ENCODE data around the gene DCAF11. TPM values are rescaled to one million over a fixed set of nuclear protein-coding genes. Genes with fewer than 3 reads are reported as not detected.

Gene DCAF11
- total RNA-seq, 1 experiment from 2014 or later: 93.5 TPM

GRCh38 chr14:24116128-24116814, 1.7 kb downstream of the DCAF11 start:
- DNase-seq: no peak
- Histone ChIP-seq H3K9me2 (replicated peaks; ENCODE audit: insufficient read depth, low read length) (no peaks in the 10 kb centered on the region), H3K79me2 (ENCODE audit: low read length) (peaks cover 22% of the 10 kb centered on the region), H3K27me3 (ENCODE audit: low read length) (no peaks in the 10 kb centered on the region), H3K4me2 (ENCODE audit: low read depth, low read length, poor library complexity, severe bottlenecking) (peak overlapping the region; percentile 91), H3K9me3 (ENCODE audit: low read length) (no peaks in the 10 kb centered on the region), H3K36me3 (ENCODE audit: insufficient read depth, low read length) (peaks cover 16% of the 10 kb centered on the region), H2AFZ (ENCODE audit: low read length) (no peak overlapping the region), H3K27ac (ENCODE audit: low read length) (no peak overlapping the region), H3K9ac (ENCODE audit: low read length) (peak overlapping the region; percentile 77), H3K4me3 (ENCODE audit: low read length) (peak overlapping the region; percentile 89), H3K4me1 (ENCODE audit: low read length) (peaks cover 19% of the 10 kb centered on the region), H4K20me1 (ENCODE audit: insufficient read depth, low read depth, low read length) (no peaks in the 10 kb centered on the region)

GRCh38 chr14:24117179-24117578, 2.6 kb downstream of the DCAF11 start:
- Histone ChIP-seq H3K36me3 (ENCODE audit: insufficient read depth, low read length) (peaks cover 21% of the 10 kb centered on the region), H4K20me1 (ENCODE audit: insufficient read depth, low read depth, low read length) (no peaks in the 10 kb centered on the region), H3K27ac (ENCODE audit: low read length) (no peak overlapping the region), H3K79me2 (ENCODE audit: low read length) (peaks cover 22% of the 10 kb centered on the region), H3K9me2 (replicated peaks; ENCODE audit: insufficient read depth, low read length) (no peaks in the 10 kb centered on the region), H3K9me3 (ENCODE audit: low read length) (no peaks in the 10 kb centered on the region), H3K4me1 (ENCODE audit: low read length) (peaks cover 19% of the 10 kb centered on the region), H2AFZ (ENCODE audit: low read length) (no peak overlapping the region), H3K27me3 (ENCODE audit: low read length) (no peaks in the 10 kb centered on the region), H3K9ac (ENCODE audit: low read length) (no peak overlapping the region), H3K4me3 (ENCODE audit: low read length) (no peak overlapping the region), H3K4me2 (ENCODE audit: low read depth, low read length, poor library complexity, severe bottlenecking) (no peak overlapping the region)
- DNase-seq: no peak

- peaks cover 28% of the 10 kb centered on the region for H3K4me1 ChIP-seq (ENCODE audit: low read length)
- no peak overlapping the region for H3K27ac ChIP-seq (ENCODE audit: low read length)
- H4K20me1 ChIP-seq (ENCODE audit: insufficient read depth, low read depth, low read length): no peaks in the 10 kb centered on the region
- no peaks in the 10 kb centered on the region for H3K9me2 ChIP-seq (replicated peaks; ENCODE audit: insufficient read depth, low read length)
- H3K9ac ChIP-seq (ENCODE audit: low read length): no peak overlapping the region
- no peak for DNase-seq
- no peak overlapping the region for H2AFZ ChIP-seq (ENCODE audit: low read length)
- no peaks in the 10 kb centered on the region for H3K27me3 ChIP-seq (ENCODE audit: low read length)
- no peak overlapping the region for H3K4me3 ChIP-seq (ENCODE audit: low read length)
- H3K4me2 ChIP-seq (ENCODE audit: low read depth, low read length, poor library complexity, severe bottlenecking): no peak overlapping the region
- H3K36me3 ChIP-seq (ENCODE audit: insufficient read depth, low read length): peaks cover 26% of the 10 kb centered on the region
- no peaks in the 10 kb centered on the region for H3K9me3 ChIP-seq (ENCODE audit: low read length)
- peaks cover 18% of the 10 kb centered on the region for H3K79me2 ChIP-seq (ENCODE audit: low read length)
Measured at GRCh38 chr14:24119691-24120090, 5.1 kb downstream of the DCAF11 start.

GRCh38 chr14:24121210-24121609, 6.6 kb downstream of the DCAF11 start:
- no peak overlapping the region for H2AFZ ChIP-seq (ENCODE audit: low read length)
- no peaks in the 10 kb centered on the region for H3K9me2 ChIP-seq (replicated peaks; ENCODE audit: insufficient read depth, low read length)
- no peak overlapping the region for H3K27ac ChIP-seq (ENCODE audit: low read length)
- no peak overlapping the region for H3K4me2 ChIP-seq (ENCODE audit: low read depth, low read length, poor library complexity, severe bottlenecking)
- H3K4me3 ChIP-seq (ENCODE audit: low read length): no peak overlapping the region
- peaks cover 18% of the 10 kb centered on the region for H3K4me1 ChIP-seq (ENCODE audit: low read length)
- peaks cover 8% of the 10 kb centered on the region for H3K79me2 ChIP-seq (ENCODE audit: low read length)
- no peak for DNase-seq
- no peaks in the 10 kb centered on the region for H3K27me3 ChIP-seq (ENCODE audit: low read length)
- peaks cover 26% of the 10 kb centered on the region for H3K36me3 ChIP-seq (ENCODE audit: insufficient read depth, low read length)
- H3K9ac ChIP-seq (ENCODE audit: low read length): no peak overlapping the region
- H4K20me1 ChIP-seq (ENCODE audit: insufficient read depth, low read depth, low read length): no peaks in the 10 kb centered on the region
- no peaks in the 10 kb centered on the region for H3K9me3 ChIP-seq (ENCODE audit: low read length)

GRCh38 chr14:24122416-24122815, 7.8 kb downstream of the DCAF11 start:
- no peaks in the 10 kb centered on the region for H3K9me2 ChIP-seq (replicated peaks; ENCODE audit: insufficient read depth, low read length)
- H3K9me3 ChIP-seq (ENCODE audit: low read length): no peaks in the 10 kb centered on the region
- no peak overlapping the region for H3K4me2 ChIP-seq (ENCODE audit: low read depth, low read length, poor library complexity, severe bottlenecking)
- no peak overlapping the region for H3K4me3 ChIP-seq (ENCODE audit: low read length)
- no peaks in the 10 kb centered on the region for H4K20me1 ChIP-seq (ENCODE audit: insufficient read depth, low read depth, low read length)
- no peak for DNase-seq
- H3K27ac ChIP-seq (ENCODE audit: low read length): no peak overlapping the region
- peaks cover 13% of the 10 kb centered on the region for H3K4me1 ChIP-seq (ENCODE audit: low read length)
- peaks cover 26% of the 10 kb centered on the region for H3K36me3 ChIP-seq (ENCODE audit: insufficient read depth, low read length)
- no peak overlapping the region for H3K9ac ChIP-seq (ENCODE audit: low read length)
- no peaks in the 10 kb centered on the region for H3K79me2 ChIP-seq (ENCODE audit: low read length)
- no peak overlapping the region for H2AFZ ChIP-seq (ENCODE audit: low read length)
- H3K27me3 ChIP-seq (ENCODE audit: low read length): no peaks in the 10 kb centered on the region

GRCh38 chr14:24122898-24123297, 8.3 kb downstream of the DCAF11 start:
- peaks cover 21% of the 10 kb centered on the region for H3K36me3 ChIP-seq (ENCODE audit: insufficient read depth, low read length)
- no peaks in the 10 kb centered on the region for H4K20me1 ChIP-seq (ENCODE audit: insufficient read depth, low read depth, low read length)
- DNase-seq: no peak
- H3K79me2 ChIP-seq (ENCODE audit: low read length): no peaks in the 10 kb centered on the region
- H3K27me3 ChIP-seq (ENCODE audit: low read length): no peaks in the 10 kb centered on the region
- H3K4me3 ChIP-seq (ENCODE audit: low read length): no peak overlapping the region
- no peaks in the 10 kb centered on the region for H3K9me3 ChIP-seq (ENCODE audit: low read length)
- H3K4me1 ChIP-seq (ENCODE audit: low read length): peaks cover 13% of the 10 kb centered on the region
- no peak overlapping the region for H2AFZ ChIP-seq (ENCODE audit: low read length)
- no peak overlapping the region for H3K27ac ChIP-seq (ENCODE audit: low read length)
- no peaks in the 10 kb centered on the region for H3K9me2 ChIP-seq (replicated peaks; ENCODE audit: insufficient read depth, low read length)
- no peak overlapping the region for H3K4me2 ChIP-seq (ENCODE audit: low read depth, low read length, poor library complexity, severe bottlenecking)
- H3K9ac ChIP-seq (ENCODE audit: low read length): no peak overlapping the region

- no peaks in the 10 kb centered on the region for H3K9me2 ChIP-seq (replicated peaks; ENCODE audit: insufficient read depth, low read length)
- DNase-seq: no peak
- peaks cover 18% of the 10 kb centered on the region for H3K36me3 ChIP-seq (ENCODE audit: insufficient read depth, low read length)
- no peak overlapping the region for H3K4me3 ChIP-seq (ENCODE audit: low read length)
- H3K4me1 ChIP-seq (ENCODE audit: low read length): peaks cover 13% of the 10 kb centered on the region
- no peaks in the 10 kb centered on the region for H4K20me1 ChIP-seq (ENCODE audit: insufficient read depth, low read depth, low read length)
- no peak overlapping the region for H3K9ac ChIP-seq (ENCODE audit: low read length)
- no peaks in the 10 kb centered on the region for H3K9me3 ChIP-seq (ENCODE audit: low read length)
- no peak overlapping the region for H2AFZ ChIP-seq (ENCODE audit: low read length)
- H3K4me2 ChIP-seq (ENCODE audit: low read depth, low read length, poor library complexity, severe bottlenecking): no peak overlapping the region
- no peak overlapping the region for H3K27ac ChIP-seq (ENCODE audit: low read length)
- no peaks in the 10 kb centered on the region for H3K27me3 ChIP-seq (ENCODE audit: low read length)
- no peaks in the 10 kb centered on the region for H3K79me2 ChIP-seq (ENCODE audit: low read length)
Measured at GRCh38 chr14:24123424-24124417, 9.1 kb downstream of the DCAF11 start.

GRCh38 chr14:24126939-24127338, 12.4 kb downstream of the DCAF11 start:
- Histone ChIP-seq H4K20me1 (ENCODE audit: insufficient read depth, low read depth, low read length) (no peaks in the 10 kb centered on the region), H2AFZ (ENCODE audit: low read length) (no peak overlapping the region), H3K79me2 (ENCODE audit: low read length) (no peaks in the 10 kb centered on the region), H3K4me2 (ENCODE audit: low read depth, low read length, poor library complexity, severe bottlenecking) (no peak overlapping the region), H3K36me3 (ENCODE audit: insufficient read depth, low read length) (peaks cover 5% of the 10 kb centered on the region; the same call in 1 of the 2 replicates), H3K27ac (ENCODE audit: low read length) (no peak overlapping the region), H3K9me3 (ENCODE audit: low read length) (no peaks in the 10 kb centered on the region), H3K4me1 (ENCODE audit: low read length) (peaks cover 13% of the 10 kb centered on the region), H3K27me3 (ENCODE audit: low read length) (no peaks in the 10 kb centered on the region), H3K9me2 (replicated peaks; ENCODE audit: insufficient read depth, low read length) (no peaks in the 10 kb centered on the region), H3K9ac (ENCODE audit: low read length) (no peak overlapping the region), H3K4me3 (ENCODE audit: low read length) (no peak overlapping the region)
- DNase-seq: no peak
